Nephron (organoid): ENCODE results near the gene NXN.

Experiments
- H3K27ac Mint-ChIP-seq, 3 experiments: 2 replicates each; pipeline ENCODE4 v1.8.0; 2020; ENCODE audit warnings: mixed read lengths in 3 of 3, mild to moderate bottlenecking in 2 of 3, moderate library complexity in 1 of 3
- H3K27me3 Mint-ChIP-seq: 2 replicates; pipeline ENCODE4 v1.8.0; 2021; ENCODE audit warnings: low read depth, mild to moderate bottlenecking, moderate library complexity, mixed read lengths
- H3K36me3 Mint-ChIP-seq: 2 replicates; pipeline ENCODE4 v1.8.0; 2020; ENCODE audit warnings: low read depth, mixed read lengths
- H3K4me1 Mint-ChIP-seq: 2 replicates; pipeline ENCODE4 v1.8.0; 2020; ENCODE audit warnings: mixed read lengths
- H3K4me3 Mint-ChIP-seq, 3 experiments: 2 replicates each; pipeline ENCODE4 v1.8.0; 2020; ENCODE audit warnings: mild to moderate bottlenecking in 3 of 3, mixed read lengths in 3 of 3, moderate library complexity in 2 of 3
- H3K9me3 Mint-ChIP-seq: 2 replicates; pipeline ENCODE4 v1.8.0; 2020; ENCODE audit warnings: mixed read lengths
- TF ChIP-seq, protein P1 (sequence below), 3 experiments: fragments of 200-600 bp; sonication (generic); IDR thresholded peaks; one replicate each; pipeline ENCODE4 v1.5.0; 2021; ENCODE audit warnings: antibody characterized with exemption in 3 of 3; ENCODE audit not compliant: unreplicated experiment in 3 of 3

Gene NXN

DNA sequence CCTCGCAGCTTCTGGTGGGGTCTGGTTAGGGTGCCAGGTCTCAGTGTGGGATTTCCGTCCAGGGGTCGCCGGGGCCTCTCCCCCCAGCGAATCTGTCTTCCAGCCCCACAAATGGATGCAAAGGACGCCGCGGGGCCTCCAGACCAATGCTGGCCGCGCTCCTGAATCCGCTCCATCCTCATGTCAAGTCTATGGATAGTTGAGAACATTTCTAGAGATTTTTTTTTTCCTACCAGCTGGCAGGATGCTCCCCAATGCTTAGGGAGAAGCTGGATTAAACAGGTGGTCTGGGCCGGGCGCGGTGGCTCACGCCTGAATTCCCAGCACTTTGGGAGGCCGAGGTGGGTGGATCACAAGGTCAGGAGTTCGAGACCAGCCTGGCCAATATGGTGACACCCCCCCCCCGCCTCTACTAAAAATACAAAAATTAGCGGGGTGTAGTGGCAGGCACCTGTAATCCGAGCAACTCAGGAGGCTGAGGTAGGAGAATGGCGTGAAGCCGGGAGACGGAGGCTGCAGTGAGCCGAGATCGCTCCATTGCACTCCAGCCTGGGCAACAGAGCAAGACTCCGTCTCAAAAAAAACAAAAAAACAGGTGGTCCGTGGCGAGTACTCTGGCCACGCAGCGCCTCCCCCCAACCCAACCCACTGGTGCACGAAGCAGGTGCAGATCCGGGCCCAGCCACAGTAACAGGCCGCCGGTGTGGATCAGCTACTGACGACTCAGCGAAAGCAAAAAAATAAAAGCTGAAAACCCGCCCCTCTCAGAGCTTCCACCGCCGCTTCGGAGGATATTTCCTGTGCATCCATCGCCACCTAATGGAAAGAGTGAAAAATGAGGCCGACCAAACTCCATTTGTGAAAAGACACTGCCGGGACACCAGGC lies 1.1 kb upstream of the NXN start:
- H3K27ac Mint-ChIP-seq = peak overlapping the region; percentile 63 to 80 (median 75)
- no peaks in the 10 kb centered on the region for H3K36me3 Mint-ChIP-seq
- TF ChIP-seq, protein P1, sequence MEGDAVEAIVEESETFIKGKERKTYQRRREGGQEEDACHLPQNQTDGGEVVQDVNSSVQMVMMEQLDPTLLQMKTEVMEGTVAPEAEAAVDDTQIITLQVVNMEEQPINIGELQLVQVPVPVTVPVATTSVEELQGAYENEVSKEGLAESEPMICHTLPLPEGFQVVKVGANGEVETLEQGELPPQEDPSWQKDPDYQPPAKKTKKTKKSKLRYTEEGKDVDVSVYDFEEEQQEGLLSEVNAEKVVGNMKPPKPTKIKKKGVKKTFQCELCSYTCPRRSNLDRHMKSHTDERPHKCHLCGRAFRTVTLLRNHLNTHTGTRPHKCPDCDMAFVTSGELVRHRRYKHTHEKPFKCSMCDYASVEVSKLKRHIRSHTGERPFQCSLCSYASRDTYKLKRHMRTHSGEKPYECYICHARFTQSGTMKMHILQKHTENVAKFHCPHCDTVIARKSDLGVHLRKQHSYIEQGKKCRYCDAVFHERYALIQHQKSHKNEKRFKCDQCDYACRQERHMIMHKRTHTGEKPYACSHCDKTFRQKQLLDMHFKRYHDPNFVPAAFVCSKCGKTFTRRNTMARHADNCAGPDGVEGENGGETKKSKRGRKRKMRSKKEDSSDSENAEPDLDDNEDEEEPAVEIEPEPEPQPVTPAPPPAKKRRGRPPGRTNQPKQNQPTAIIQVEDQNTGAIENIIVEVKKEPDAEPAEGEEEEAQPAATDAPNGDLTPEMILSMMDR (IDR thresholded peaks at IDR 0.05; ENCODE audit: unreplicated experiment in 3 of 3) = peak; percentile 70 to 73 (median 71)
- H3K9me3 Mint-ChIP-seq = no peaks in the 10 kb centered on the region
- H3K4me3 Mint-ChIP-seq = peak overlapping the region; percentile 89 to 96 (median 94)
- peaks cover 32% of the 10 kb centered on the region for H3K4me1 Mint-ChIP-seq
- H3K27me3 Mint-ChIP-seq = peaks cover 3% of the 10 kb centered on the region

DNA sequence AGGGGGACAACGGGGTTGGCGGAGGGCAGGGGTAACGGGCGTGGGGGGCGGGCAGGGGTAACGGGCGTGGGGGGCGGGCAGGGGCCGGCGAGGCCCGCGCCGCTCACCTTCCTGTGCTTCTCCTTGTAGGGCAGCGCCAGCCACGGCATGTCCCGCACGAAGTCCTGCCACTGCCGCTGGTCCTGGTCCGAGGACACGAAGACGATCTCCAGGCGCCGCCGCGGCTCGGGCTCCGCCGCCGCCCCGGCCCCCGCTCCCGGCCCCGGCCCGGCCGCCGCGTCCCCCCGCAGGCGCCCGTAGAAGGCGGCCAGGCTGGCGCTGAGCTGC lies 401 bp downstream of the NXN start:
- no peaks in the 10 kb centered on the region for H3K9me3 Mint-ChIP-seq
- H3K4me1 Mint-ChIP-seq = peaks cover 44% of the 10 kb centered on the region
- no peaks in the 10 kb centered on the region for H3K36me3 Mint-ChIP-seq
- no peaks in the 10 kb centered on the region for H3K27me3 Mint-ChIP-seq
- peak overlapping the region in 2 of 3 experiments; percentile 30 to 61 for H3K4me3 Mint-ChIP-seq
- TF ChIP-seq, protein P1 (IDR thresholded peaks at IDR 0.05; ENCODE audit: unreplicated experiment in 3 of 3) = no peak
- H3K27ac Mint-ChIP-seq = no peak overlapping the region

DNA sequence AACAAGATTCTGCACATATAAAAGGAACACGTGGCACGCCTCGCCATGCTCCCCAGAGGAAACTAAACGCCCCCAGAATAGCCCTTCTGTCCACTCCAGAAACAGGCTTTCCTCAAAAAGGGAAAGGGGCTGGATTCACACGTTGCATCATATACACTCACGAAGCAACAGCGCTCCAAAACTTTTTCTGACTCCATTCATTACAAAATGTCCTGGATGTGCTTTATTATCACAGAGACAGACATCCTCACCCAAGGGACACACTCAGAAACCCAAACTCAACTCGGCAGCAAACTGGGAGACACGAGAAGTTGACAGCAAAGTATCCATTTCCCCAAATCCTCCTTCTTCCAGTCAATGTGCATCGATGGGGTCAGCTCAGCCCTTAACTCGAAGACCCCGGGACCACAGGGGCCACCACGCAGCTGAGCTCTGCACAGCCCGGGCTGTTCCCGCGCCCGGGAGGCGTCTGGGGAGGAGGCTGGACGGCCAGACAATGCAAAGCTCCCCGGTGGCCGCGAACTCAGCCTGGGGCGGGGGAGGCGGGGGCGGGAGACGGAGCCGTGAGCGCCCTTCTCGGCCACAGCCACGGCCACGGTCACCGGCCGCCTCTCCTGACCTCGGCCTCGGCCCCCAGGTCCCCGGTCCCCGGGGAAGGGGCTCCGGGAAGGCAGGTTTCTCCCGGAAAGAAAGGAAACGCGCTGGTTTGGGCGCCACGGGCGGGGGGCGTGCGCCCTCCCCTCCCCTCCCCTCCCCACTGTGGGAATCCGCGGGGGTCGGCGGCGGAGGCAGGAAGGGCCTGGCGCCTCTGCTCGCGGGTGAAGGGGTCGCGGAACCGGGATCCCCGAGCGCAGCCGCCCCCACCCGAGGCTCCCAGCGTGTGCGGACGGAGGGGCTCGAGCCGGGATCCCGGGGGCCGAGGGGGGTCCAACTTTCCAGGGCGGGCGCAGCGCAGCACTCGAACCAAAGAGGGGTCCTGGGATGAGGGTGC lies 1.2 kb downstream of the NXN start:
- Mint-ChIP-seq H3K4me1 (peaks cover 45% of the 10 kb centered on the region), H3K4me3 (peak overlapping the region; percentile 85 to 100 (median 96)), H3K27ac (peak overlapping the region; percentile 76 to 95 (median 79))

DNA sequence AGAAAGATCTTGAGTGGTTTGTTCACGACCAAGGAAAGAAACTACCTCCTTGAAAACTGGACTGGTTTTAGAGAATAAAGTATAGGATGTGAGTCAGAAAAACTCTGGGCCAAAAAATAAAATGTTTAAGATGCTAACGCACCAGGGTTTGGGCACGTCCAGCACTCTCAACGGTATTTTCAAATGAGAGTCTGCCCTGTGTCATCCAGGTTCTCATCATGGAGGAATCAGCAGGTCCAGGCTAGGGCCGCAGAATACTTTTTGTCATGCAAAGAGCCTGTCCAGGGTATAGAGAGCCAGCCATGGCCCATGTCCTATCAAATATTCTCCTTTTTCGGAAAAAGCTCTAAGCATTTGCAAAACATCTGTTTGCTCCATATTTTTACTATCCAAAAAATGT lies 2.4 kb downstream of the NXN start:
- H3K27me3 Mint-ChIP-seq = no peaks in the 10 kb centered on the region
- peak overlapping the region; percentile 85 to 100 (median 96) for H3K4me3 Mint-ChIP-seq
- no peaks in the 10 kb centered on the region for H3K9me3 Mint-ChIP-seq
- peaks cover 50% of the 10 kb centered on the region for H3K4me1 Mint-ChIP-seq
- peak overlapping the region in 2 of 3 experiments; percentile 76 to 95 for H3K27ac Mint-ChIP-seq
- TF ChIP-seq, protein P1 (IDR thresholded peaks at IDR 0.05; ENCODE audit: unreplicated experiment in 3 of 3) = no peak
- peaks cover 6% of the 10 kb centered on the region for H3K36me3 Mint-ChIP-seq

More for the DNA sequence above, 1.2 kb downstream of the NXN start:
- Mint-ChIP-seq H3K36me3 (peaks cover 2% of the 10 kb centered on the region), H3K9me3 (no peaks in the 10 kb centered on the region), H3K27me3 (no peaks in the 10 kb centered on the region)
- TF ChIP-seq, protein P1 (IDR thresholded peaks at IDR 0.05; ENCODE audit: unreplicated experiment in 3 of 3) = no peak

DNA sequence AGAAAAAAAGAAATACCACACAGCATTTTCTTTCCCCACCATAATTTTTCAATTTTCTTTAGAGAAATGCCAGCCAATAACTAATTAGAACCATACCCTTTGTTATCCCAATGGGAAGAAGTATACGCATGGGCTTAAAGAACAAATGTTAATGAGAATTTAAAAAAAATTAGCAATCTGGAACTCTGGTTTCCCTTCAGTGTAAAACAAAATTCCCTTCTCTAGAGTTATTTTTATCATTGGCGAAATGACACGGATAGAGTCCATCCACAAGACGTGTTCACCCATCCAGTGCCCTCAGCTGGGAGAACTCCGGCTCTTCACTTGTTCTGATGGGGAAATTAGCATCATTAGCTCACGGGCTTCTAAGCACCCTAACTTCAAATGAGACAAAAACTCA lies 3.3 kb downstream of the NXN start:
- Mint-ChIP-seq H3K27me3 (no peaks in the 10 kb centered on the region), H3K4me3 (peak overlapping the region in 2 of 3 experiments; percentile 96 to 100), H3K27ac (peak overlapping the region in 1 of 3 experiments; percentile 76), H3K9me3 (no peaks in the 10 kb centered on the region), H3K4me1 (peaks cover 49% of the 10 kb centered on the region), H3K36me3 (peaks cover 6% of the 10 kb centered on the region)
- TF ChIP-seq, protein P1 (IDR thresholded peaks at IDR 0.05; ENCODE audit: unreplicated experiment in 3 of 3) = no peak
